Measurements from ENCODE around the gene VWF. TPM values are rescaled to one million over a fixed set of nuclear protein-coding genes. Genes with fewer than 3 reads are reported as not detected.

The VWF gene
- total RNA-seq, 1 donor from 2014 or later = 0.21 TPM

DNA sequence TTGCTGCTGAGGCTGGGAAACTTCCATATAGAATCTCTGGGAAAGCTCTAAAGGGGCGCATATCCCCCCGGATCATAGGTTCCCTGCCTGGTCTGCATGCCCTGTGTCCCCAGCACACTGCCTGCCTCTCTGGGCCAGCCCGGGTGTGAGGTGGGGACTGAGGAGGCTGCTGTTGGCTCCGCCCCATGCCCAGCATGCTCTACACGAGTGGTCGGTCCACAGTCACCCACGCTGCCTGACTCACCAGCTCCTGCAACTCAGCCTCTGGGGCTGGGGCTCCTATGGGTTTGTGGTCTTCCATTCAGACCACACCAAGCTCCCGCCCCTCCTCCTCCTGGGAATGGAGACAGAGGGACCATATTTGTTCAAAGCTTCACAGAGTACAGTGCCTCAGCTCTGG, 90.9 kb downstream of the VWF start:
- TF ChIP-seq, protein P1, sequence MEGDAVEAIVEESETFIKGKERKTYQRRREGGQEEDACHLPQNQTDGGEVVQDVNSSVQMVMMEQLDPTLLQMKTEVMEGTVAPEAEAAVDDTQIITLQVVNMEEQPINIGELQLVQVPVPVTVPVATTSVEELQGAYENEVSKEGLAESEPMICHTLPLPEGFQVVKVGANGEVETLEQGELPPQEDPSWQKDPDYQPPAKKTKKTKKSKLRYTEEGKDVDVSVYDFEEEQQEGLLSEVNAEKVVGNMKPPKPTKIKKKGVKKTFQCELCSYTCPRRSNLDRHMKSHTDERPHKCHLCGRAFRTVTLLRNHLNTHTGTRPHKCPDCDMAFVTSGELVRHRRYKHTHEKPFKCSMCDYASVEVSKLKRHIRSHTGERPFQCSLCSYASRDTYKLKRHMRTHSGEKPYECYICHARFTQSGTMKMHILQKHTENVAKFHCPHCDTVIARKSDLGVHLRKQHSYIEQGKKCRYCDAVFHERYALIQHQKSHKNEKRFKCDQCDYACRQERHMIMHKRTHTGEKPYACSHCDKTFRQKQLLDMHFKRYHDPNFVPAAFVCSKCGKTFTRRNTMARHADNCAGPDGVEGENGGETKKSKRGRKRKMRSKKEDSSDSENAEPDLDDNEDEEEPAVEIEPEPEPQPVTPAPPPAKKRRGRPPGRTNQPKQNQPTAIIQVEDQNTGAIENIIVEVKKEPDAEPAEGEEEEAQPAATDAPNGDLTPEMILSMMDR (conservative IDR thresholded peaks at IDR 0.05) = no peak
- H3K9me3 Mint-ChIP-seq = peaks cover 2% of the 10 kb centered on the region
- no peak for DNase-seq (ENCODE audit: low read depth, low spot score)

DNA sequence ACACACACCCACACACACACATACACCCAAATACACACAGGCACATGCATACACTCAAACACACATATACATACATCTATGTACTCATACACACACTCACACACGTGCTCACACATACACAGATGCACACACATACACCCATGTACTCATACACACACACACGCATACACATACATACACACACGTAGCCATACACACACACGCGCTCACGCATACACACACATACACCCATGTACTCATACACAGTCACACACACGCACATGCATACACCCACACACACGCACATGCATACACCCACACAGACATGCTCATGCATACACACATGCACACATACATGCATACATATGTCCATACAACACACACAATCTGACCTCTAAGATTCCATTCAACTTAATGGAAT, 91.7 kb downstream of the VWF start:
- peaks cover 2% of the 10 kb centered on the region for H3K9me3 Mint-ChIP-seq
- no peak overlapping the region for H3K4me3 Mint-ChIP-seq
- DNase-seq (ENCODE audit: low read depth, low spot score) = no peak
- H3K27me3 Mint-ChIP-seq (ENCODE audit: low read depth) = peaks cover 4% of the 10 kb centered on the region
- no peak overlapping the region for H3K27ac Mint-ChIP-seq (ENCODE audit: unreplicated experiment)
- no peaks in the 10 kb centered on the region for H3K4me1 Mint-ChIP-seq
- TF ChIP-seq, protein P1 (conservative IDR thresholded peaks at IDR 0.05) = no peak
- H3K36me3 Mint-ChIP-seq (ENCODE audit: low read depth) = no peaks in the 10 kb centered on the region

More for the DNA sequence above, 90.9 kb downstream of the VWF start:
- no peak overlapping the region for H3K4me3 Mint-ChIP-seq
- H3K27me3 Mint-ChIP-seq (ENCODE audit: low read depth) = peaks cover 4% of the 10 kb centered on the region
- H3K4me1 Mint-ChIP-seq = peaks cover 4% of the 10 kb centered on the region
- H3K36me3 Mint-ChIP-seq (ENCODE audit: low read depth) = no peaks in the 10 kb centered on the region
- no peak overlapping the region for H3K27ac Mint-ChIP-seq (ENCODE audit: unreplicated experiment)

DNA sequence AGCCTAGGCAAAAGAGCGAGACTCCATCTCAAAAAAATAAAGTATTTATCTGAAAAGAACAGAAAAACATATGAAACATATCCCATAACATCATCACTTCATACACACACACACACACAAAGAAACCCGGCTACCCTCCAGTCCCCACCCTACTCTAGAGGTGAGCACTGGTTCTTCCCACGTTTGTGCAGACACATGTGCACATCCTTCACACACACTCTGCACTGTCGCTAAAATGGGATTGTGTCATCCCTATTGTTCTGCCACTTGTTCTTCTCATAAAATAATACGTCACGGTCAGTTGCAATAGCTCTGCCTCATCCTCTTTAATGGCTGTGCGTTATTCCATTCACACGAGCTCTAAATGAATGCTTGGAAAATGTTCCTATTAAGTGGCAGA, 93.5 kb downstream of the VWF start:
- DNase-seq (ENCODE audit: low read depth, low spot score) = no peak
- H3K9me3 Mint-ChIP-seq = peaks cover 6% of the 10 kb centered on the region
- no peak overlapping the region for H3K27ac Mint-ChIP-seq (ENCODE audit: unreplicated experiment)
- no peak overlapping the region for H3K4me3 Mint-ChIP-seq
- H3K4me1 Mint-ChIP-seq = no peaks in the 10 kb centered on the region
- H3K36me3 Mint-ChIP-seq (ENCODE audit: low read depth) = no peaks in the 10 kb centered on the region
- H3K27me3 Mint-ChIP-seq (ENCODE audit: low read depth) = peaks cover 4% of the 10 kb centered on the region
- TF ChIP-seq, protein P1 (conservative IDR thresholded peaks at IDR 0.05) = no peak

DNA sequence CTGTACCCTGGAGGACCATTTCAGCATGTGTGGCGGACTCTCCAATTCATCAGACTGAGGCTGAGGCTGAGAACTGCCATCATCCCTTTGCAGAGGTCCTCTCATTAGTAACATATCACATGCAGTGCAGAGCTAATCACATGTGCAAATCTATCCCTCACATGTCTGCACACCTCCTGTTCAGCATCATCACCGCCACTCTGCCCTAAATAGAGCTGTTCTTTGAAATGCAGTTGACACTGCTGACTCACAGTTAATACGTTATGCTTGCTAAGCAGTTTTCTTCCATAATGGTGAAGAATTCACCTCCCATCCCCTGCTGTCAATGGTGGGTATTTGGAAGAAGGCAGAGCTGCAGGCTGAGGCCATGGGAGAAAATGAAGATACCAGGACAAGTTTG, 94.4 kb downstream of the VWF start:
- TF ChIP-seq, protein P1 (conservative IDR thresholded peaks at IDR 0.05) = no peak
- Mint-ChIP-seq H3K27me3 (ENCODE audit: low read depth) (peaks cover 4% of the 10 kb centered on the region), H3K4me1 (no peaks in the 10 kb centered on the region), H3K4me3 (no peak overlapping the region), H3K36me3 (ENCODE audit: low read depth) (no peaks in the 10 kb centered on the region), H3K9me3 (peaks cover 6% of the 10 kb centered on the region), H3K27ac (ENCODE audit: unreplicated experiment) (no peak overlapping the region)
- no peak for DNase-seq (ENCODE audit: low read depth, low spot score)

DNA sequence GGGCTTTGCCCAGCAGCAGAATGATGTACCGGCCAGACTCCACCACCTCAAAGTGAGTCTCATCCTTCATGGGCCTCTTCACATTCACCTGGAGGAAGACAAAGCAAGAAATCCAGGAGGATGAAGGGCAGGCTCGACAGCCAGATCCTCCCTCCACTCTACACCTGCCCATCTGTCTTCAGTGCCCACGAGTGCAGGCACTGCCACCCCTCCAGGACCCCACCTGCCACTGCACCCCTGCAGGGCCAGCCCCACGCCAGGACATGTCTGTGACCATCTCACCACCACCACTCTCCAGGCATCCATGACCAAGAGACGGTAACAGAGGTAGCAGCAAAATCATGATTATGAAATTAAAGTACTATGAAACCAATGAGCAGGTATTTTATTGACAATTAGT, 95.1 kb downstream of the VWF start:
- H3K4me1 Mint-ChIP-seq = no peaks in the 10 kb centered on the region
- peaks cover 6% of the 10 kb centered on the region for H3K9me3 Mint-ChIP-seq
- no peak overlapping the region for H3K27ac Mint-ChIP-seq (ENCODE audit: unreplicated experiment)

More for the DNA sequence above, 95.1 kb downstream of the VWF start:
- no peaks in the 10 kb centered on the region for H3K36me3 Mint-ChIP-seq (ENCODE audit: low read depth)
- no peak for DNase-seq (ENCODE audit: low read depth, low spot score)
- no peak overlapping the region for H3K4me3 Mint-ChIP-seq
- H3K27me3 Mint-ChIP-seq (ENCODE audit: low read depth) = peaks cover 4% of the 10 kb centered on the region
- TF ChIP-seq, protein P1 (conservative IDR thresholded peaks at IDR 0.05) = no peak
